C4-2B (cell line): ENCODE data around the gene STK38L.

Experiments
- CTCF ChIP-seq: fragments of 450-650 bp; conservative IDR thresholded peaks from 2 replicates; pipeline ENCODE4 v1.5.1; 2017; ENCODE audit warnings: mild to moderate bottlenecking
- ZFX ChIP-seq: fragments of 450-650 bp; IDR thresholded peaks from 2 replicates; pipeline ENCODE4 v1.6.1; 2017

GRCh38 chr12:27290501-27291168 is 46.5 kb downstream of the STK38L start:
- TF ChIP-seq CTCF, result no peak
- TF ChIP-seq ZFX, result no peak
